Ishikawa (cell line): ENCODE data around the gene SKA1.

Experiments used
- CREB1 ChIP-seq: IDR thresholded peaks from 2 replicates; pipeline ENCODE4 v1.6.1; 2012; ENCODE audit warnings: low read depth
- EP300 ChIP-seq: IDR thresholded peaks from 2 replicates; pipeline ENCODE4 v1.6.1; 2012; ENCODE audit warnings: borderline replicate concordance
- FOXM1 ChIP-seq: IDR thresholded peaks from 2 replicates; pipeline ENCODE4 v1.6.1; 2012; ENCODE audit warnings: low read depth, borderline replicate concordance
- RAD21 ChIP-seq: IDR thresholded peaks from 2 replicates; pipeline ENCODE4 v1.6.1; 2012; ENCODE audit warnings: low read depth
- TAF1 ChIP-seq: IDR thresholded peaks from 2 replicates; pipeline ENCODE4 v1.6.1; 2012; ENCODE audit warnings: low read depth, mild to moderate bottlenecking

- no peak for TF ChIP-seq EP300
- no peak for TF ChIP-seq RAD21
- TF ChIP-seq TAF1, result no peak
- no peak for TF ChIP-seq FOXM1
- TF ChIP-seq CREB1, result no peak
These were observed 44.7 kb upstream of the SKA1 start for GRCh38 chr18:50330176-50330575.
